DND-41 (cell line): ENCODE data around the gene UBE2D3.
A peak's percentile ranks its signal among the peaks of the same experiment; 100 is the strongest.

ENCODE experiments used
- ATAC-seq: fragments of 200-7000 bp; cut with Tn5 transposase; 3 replicates; pipeline ENCODE4 v1.9.1; 2021; ENCODE audit warnings: low read depth; ENCODE audit not compliant: insufficient read depth
- DNase-seq: peaks from one replicate; pipeline ENCODE4 v3.0.0-alpha.2; 2020
- H2AFZ ChIP-seq: 2 replicates; pipeline ENCODE4 v1.6.0; 2012; ENCODE audit warnings: low read depth, low read length
- H3K27ac ChIP-seq: 2 replicates; pipeline ENCODE4 v1.5.1; 2012; ENCODE audit warnings: low read length, inconsistent platforms
- H3K27me3 ChIP-seq: fragments of 200-600 bp; sonication (generic); 2 replicates; pipeline ENCODE4 v1.6.0; 2012; ENCODE audit warnings: low read length, mild to moderate bottlenecking, inconsistent platforms; ENCODE audit not compliant: insufficient read depth, poor library complexity
- H3K36me3 ChIP-seq: 2 replicates; pipeline ENCODE4 v1.5.1; 2012; ENCODE audit warnings: low read length, inconsistent platforms; ENCODE audit not compliant: insufficient read depth
- H3K4me1 ChIP-seq: 2 replicates; pipeline ENCODE4 v1.5.1; 2012; ENCODE audit warnings: mild to moderate bottlenecking, low read length; ENCODE audit not compliant: insufficient read depth
- H3K4me2 ChIP-seq: 2 replicates; pipeline ENCODE4 v1.6.0; 2012; ENCODE audit warnings: mild to moderate bottlenecking, moderate library complexity, low read length, inconsistent platforms; ENCODE audit not compliant: insufficient read depth
- H3K4me3 ChIP-seq, 2 experiments: fragments of 200-600 bp in 1 of 2; shearing (Covaris generic) in 1 of 2; 2 replicates each; pipeline ENCODE4 v1.5.1; 2012 to 2016; ENCODE audit warnings: inconsistent platforms in 2 of 2, low read length in 2 of 2, mild to moderate bottlenecking in 2 of 2, low read depth in 1 of 2, moderate library complexity in 1 of 2
- H3K79me2 ChIP-seq: 2 replicates; pipeline ENCODE4 v1.6.0; 2012; ENCODE audit warnings: low read length, inconsistent platforms; ENCODE audit not compliant: insufficient read depth
- H3K9ac ChIP-seq: 2 replicates; pipeline ENCODE4 v1.6.0; 2012; ENCODE audit warnings: low read depth, mild to moderate bottlenecking, inconsistent platforms, low read length, moderate library complexity
- H3K9me3 ChIP-seq: 2 replicates; pipeline ENCODE4 v1.5.1; 2012; ENCODE audit warnings: low read length, moderate library complexity, mild to moderate bottlenecking, inconsistent platforms; ENCODE audit not compliant: insufficient read depth, severe bottlenecking
- H4K20me1 ChIP-seq: 2 replicates; pipeline ENCODE4 v1.6.0; 2012; ENCODE audit warnings: low read length; ENCODE audit not compliant: insufficient read depth
- EZH2 ChIP-seq: IDR thresholded peaks from 3 replicates; pipeline ENCODE4 v1.6.1; 2012; ENCODE audit warnings: borderline replicate concordance, low read depth, mild to moderate bottlenecking, moderate library complexity, low read length, inconsistent platforms; ENCODE audit not compliant: severe bottlenecking
- TF ChIP-seq, protein P1 (sequence below): IDR thresholded peaks from 2 replicates; pipeline ENCODE4 v1.5.1; 2012; ENCODE audit warnings: borderline replicate concordance, low read length, moderate library complexity, mild to moderate bottlenecking; ENCODE audit not compliant: poor library complexity, severe bottlenecking; ENCODE audit errors: extremely low read depth

Gene UBE2D3

DNA sequence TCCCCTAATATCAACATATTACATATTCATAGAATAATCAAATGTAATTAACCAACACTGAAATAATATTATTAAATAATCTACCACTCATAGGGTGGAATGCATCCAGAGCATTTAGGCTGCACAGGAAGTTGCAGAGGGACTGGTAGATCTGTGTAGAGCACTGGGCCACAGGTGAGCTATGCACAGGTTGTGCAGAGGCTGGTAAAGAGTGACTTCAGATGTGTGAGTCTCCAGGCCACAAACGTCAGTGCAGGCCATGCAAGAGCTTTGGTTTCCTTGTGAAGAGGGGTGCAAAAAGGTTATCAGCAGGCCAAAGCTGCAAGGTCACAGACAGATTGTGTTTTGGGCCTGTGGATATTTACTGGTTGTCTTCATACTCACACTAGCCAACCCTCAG, 41.1 kb downstream of the UBE2D3 start:
- Histone ChIP-seq H3K79me2 (no peaks in the 10 kb centered on the region), H3K4me1 (no peaks in the 10 kb centered on the region), H4K20me1 (0 out of 2 replicates have a peak, but pooled peaks cover under 1% of the 10 kb centered on the region), H2AFZ (no peak overlapping the region), H3K27me3 (no peaks in the 10 kb centered on the region), H3K4me2 (no peak overlapping the region), H3K36me3 (no peaks in the 10 kb centered on the region), H3K9me3 (no peaks in the 10 kb centered on the region), H3K27ac (no peak overlapping the region), H3K9ac (no peak overlapping the region), H3K4me3 (no peak overlapping the region)
- ATAC-seq = 0 out of 3 replicates have a peak, but pooled peaks have one; percentile 29
- no peak for DNase-seq
- TF ChIP-seq, protein P1, sequence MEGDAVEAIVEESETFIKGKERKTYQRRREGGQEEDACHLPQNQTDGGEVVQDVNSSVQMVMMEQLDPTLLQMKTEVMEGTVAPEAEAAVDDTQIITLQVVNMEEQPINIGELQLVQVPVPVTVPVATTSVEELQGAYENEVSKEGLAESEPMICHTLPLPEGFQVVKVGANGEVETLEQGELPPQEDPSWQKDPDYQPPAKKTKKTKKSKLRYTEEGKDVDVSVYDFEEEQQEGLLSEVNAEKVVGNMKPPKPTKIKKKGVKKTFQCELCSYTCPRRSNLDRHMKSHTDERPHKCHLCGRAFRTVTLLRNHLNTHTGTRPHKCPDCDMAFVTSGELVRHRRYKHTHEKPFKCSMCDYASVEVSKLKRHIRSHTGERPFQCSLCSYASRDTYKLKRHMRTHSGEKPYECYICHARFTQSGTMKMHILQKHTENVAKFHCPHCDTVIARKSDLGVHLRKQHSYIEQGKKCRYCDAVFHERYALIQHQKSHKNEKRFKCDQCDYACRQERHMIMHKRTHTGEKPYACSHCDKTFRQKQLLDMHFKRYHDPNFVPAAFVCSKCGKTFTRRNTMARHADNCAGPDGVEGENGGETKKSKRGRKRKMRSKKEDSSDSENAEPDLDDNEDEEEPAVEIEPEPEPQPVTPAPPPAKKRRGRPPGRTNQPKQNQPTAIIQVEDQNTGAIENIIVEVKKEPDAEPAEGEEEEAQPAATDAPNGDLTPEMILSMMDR = no peak
- TF ChIP-seq EZH2 = no peak

DNA sequence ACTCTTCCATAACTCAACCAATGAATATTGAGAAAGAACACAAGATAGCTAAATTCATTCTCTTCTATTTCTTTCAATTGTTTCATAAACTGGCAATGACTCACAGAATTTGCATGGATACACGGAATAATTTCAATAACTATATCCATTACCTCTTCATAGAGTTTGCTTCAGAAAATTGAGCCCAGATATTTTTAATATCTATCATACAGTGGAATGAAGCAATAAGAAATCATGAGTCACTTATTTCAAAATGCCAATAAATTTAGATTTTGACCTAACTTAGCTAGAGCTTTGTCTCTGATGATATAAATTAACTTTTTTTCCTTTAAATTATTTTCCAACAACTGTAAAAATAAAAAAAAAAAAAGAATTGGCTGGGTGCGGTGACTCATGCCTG, 44.3 kb downstream of the UBE2D3 start:
- no peaks in the 10 kb centered on the region for H3K9me3 ChIP-seq
- ATAC-seq = no peak
- no peak for DNase-seq
- H3K27me3 ChIP-seq = no peaks in the 10 kb centered on the region
- no peak overlapping the region for H2AFZ ChIP-seq
- TF ChIP-seq, protein P1 = no peak
- no peak for TF ChIP-seq EZH2
- H3K4me1 ChIP-seq = no peaks in the 10 kb centered on the region
- H3K4me3 ChIP-seq = no peak overlapping the region
- H3K36me3 ChIP-seq = no peaks in the 10 kb centered on the region
- H3K9ac ChIP-seq = no peak overlapping the region
- H3K4me2 ChIP-seq = no peak overlapping the region
- H4K20me1 ChIP-seq = no peaks in the 10 kb centered on the region
- no peaks in the 10 kb centered on the region for H3K79me2 ChIP-seq
- H3K27ac ChIP-seq = no peak overlapping the region

DNA sequence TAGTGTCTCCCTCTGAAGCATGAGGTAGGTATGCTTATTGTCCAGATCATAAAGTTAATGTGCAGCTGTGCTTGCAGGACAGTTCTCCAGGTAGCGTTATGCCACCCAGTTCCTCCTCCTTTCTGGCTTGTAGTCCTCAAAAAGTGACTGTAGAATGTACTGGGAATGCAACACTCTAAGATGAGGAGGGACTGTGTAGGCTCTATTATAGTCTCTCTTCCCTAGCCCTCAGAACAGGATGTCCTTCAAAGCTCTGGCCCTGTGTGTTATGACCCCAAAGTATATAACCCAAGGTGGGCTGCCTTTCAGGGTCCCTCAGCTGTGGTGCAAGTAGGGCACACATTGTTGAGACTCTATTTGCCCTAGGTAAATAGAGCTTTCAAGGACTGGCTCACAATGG, 45.8 kb downstream of the UBE2D3 start:
- H3K36me3 ChIP-seq = no peaks in the 10 kb centered on the region
- no peak overlapping the region for H2AFZ ChIP-seq
- no peak overlapping the region for H3K4me2 ChIP-seq
- no peak overlapping the region for H3K9ac ChIP-seq
- DNase-seq = no peak
- no peaks in the 10 kb centered on the region for H3K27me3 ChIP-seq
- no peak; the same call in 2 of the 3 replicates for ATAC-seq
- TF ChIP-seq EZH2 = no peak
- TF ChIP-seq, protein P1 = no peak
- H3K27ac ChIP-seq = no peak overlapping the region
- H3K4me3 ChIP-seq = no peak overlapping the region
- H3K79me2 ChIP-seq = no peaks in the 10 kb centered on the region
- no peaks in the 10 kb centered on the region for H3K9me3 ChIP-seq
- no peaks in the 10 kb centered on the region for H3K4me1 ChIP-seq
- H4K20me1 ChIP-seq = no peaks in the 10 kb centered on the region

DNA sequence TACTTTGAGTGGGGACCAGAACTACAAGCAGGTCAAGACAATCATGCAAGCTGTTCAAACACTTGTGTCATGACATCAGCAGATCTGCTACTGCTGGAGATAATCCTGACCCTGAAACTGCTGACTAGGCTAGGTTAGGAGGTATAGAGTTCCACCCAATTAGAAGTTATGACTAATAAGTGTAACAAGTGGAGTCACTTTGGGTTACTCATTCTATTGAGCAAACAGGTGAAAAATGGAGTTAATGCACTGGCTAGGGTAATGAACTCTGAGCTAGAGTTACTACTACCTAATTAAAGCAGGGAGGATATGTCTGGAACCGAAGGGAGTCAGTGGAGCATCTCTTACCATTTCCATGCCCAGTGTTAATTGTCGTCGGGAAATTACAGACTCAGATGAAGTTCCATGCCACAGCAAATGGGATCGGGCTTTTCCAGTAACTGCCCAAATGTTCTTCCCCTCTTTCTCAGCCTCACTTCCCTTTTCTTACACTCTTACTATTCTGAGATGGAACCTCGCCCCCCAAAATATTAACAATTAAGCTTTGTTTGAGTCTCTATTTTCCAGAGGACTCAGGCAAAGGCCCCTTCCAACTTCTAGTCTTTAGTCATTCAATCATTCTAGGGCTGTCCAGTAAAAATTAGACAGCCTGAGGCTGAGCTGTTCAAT, 46.7 kb downstream of the UBE2D3 start:
- H3K4me2 ChIP-seq = no peak overlapping the region
- no peaks in the 10 kb centered on the region for H3K4me1 ChIP-seq
- no peak for TF ChIP-seq EZH2
- TF ChIP-seq, protein P1 = no peak
- H3K4me3 ChIP-seq = no peak overlapping the region
- H3K9ac ChIP-seq = no peak overlapping the region
- H3K36me3 ChIP-seq = no peaks in the 10 kb centered on the region
- H3K27me3 ChIP-seq = no peaks in the 10 kb centered on the region
- no peak overlapping the region for H2AFZ ChIP-seq
- ATAC-seq (no peak), DNase-seq (no peak)
- no peaks in the 10 kb centered on the region for H3K9me3 ChIP-seq
- H3K27ac ChIP-seq = no peak overlapping the region
- no peaks in the 10 kb centered on the region for H4K20me1 ChIP-seq
- H3K79me2 ChIP-seq = no peaks in the 10 kb centered on the region
